ENCODE measurements around the gene ICAM1.

The ICAM1 gene

GRCh38 chr19:10243606-10244005, 27.3 kb upstream of the ICAM1 start:
- no peak for DNase-seq

- DNase-seq, result no peak
These were observed 25.6 kb upstream of the ICAM1 start for GRCh38 chr19:10245189-10245939.

GRCh38 chr19:10246511-10246910, 24.4 kb upstream of the ICAM1 start:
- no peak for DNase-seq

GRCh38 chr19:10251792-10252694, 18.9 kb upstream of the ICAM1 start, which contains the start of gene MRPL4:
Gene MRPL4, plus strand, starts transcription at chr19:10252214. Its CDS starts 40 bp downstream, at chr19:10252254.
- peak; percentile 97 to 99 (median 98) for DNase-seq

- no peak for DNase-seq
These were observed 18.2 kb upstream of the ICAM1 start for GRCh38 chr19:10252707-10253106.

GRCh38 chr19:10254244-10254643, 16.7 kb upstream of the ICAM1 start:
- DNase-seq, result no peak

- no peak for DNase-seq
These were observed 15.6 kb upstream of the ICAM1 start for GRCh38 chr19:10255358-10255757.

GRCh38 chr19:10256551-10256950, 14.4 kb upstream of the ICAM1 start:
- no peak for DNase-seq

GRCh38 chr19:10256970-10257615, 13.8 kb upstream of the ICAM1 start:
- no peak for DNase-seq

- DNase-seq, result no peak
These were observed 12.7 kb upstream of the ICAM1 start for GRCh38 chr19:10258080-10258710.

- peak; percentile 96 to 97 (median 97) for DNase-seq
These were observed 11.6 kb upstream of the ICAM1 start for GRCh38 chr19:10259162-10259905.

- peak; percentile 73 to 84 (median 78) for DNase-seq
These were observed 10.8 kb upstream of the ICAM1 start for GRCh38 chr19:10260141-10260584.

- no peak for DNase-seq
These were observed 8.1 kb upstream of the ICAM1 start for GRCh38 chr19:10262771-10263170.

GRCh38 chr19:10266706-10267105, 4.2 kb upstream of the ICAM1 start:
- DNase-seq, result no peak

GRCh38 chr19:10268071-10268470, 2.8 kb upstream of the ICAM1 start:
- DNase-seq, result peak in 1 of 3 donors; percentile 26

GRCh38 chr19:10269333-10270179, 1.4 kb upstream of the ICAM1 start:
- DNase-seq, result peak; percentile 99

- DNase-seq, result peak; percentile 97
These were observed 722 bp upstream of the ICAM1 start for GRCh38 chr19:10270180-10270615.

GRCh38 chr19:10271543-10272086, 695 bp downstream of the ICAM1 start:
- peak; percentile 90 to 93 (median 92) for DNase-seq

GRCh38 chr19:10274589-10274988, 3.7 kb downstream of the ICAM1 start:
- peak in 1 of 3 donors; percentile 21 for DNase-seq

GRCh38 chr19:10277795-10278589, 7.1 kb downstream of the ICAM1 start:
- DNase-seq, result peak; percentile 46 to 64 (median 58)
